ENCODE measurements around the gene LRRC37A2. TPM values are rescaled to one million over a fixed set of nuclear protein-coding genes. Genes with fewer than 3 reads are reported as not detected.
"Not testable (repeated sequence)": the region's sequence is repeated elsewhere in the genome, so short reads cannot be mapped to it uniquely, and the experiment has no call there.

The LRRC37A2 gene
- polyA plus RNA-seq, 3 donors: 1.8 to 3.0 (median 1.9) TPM

DNA sequence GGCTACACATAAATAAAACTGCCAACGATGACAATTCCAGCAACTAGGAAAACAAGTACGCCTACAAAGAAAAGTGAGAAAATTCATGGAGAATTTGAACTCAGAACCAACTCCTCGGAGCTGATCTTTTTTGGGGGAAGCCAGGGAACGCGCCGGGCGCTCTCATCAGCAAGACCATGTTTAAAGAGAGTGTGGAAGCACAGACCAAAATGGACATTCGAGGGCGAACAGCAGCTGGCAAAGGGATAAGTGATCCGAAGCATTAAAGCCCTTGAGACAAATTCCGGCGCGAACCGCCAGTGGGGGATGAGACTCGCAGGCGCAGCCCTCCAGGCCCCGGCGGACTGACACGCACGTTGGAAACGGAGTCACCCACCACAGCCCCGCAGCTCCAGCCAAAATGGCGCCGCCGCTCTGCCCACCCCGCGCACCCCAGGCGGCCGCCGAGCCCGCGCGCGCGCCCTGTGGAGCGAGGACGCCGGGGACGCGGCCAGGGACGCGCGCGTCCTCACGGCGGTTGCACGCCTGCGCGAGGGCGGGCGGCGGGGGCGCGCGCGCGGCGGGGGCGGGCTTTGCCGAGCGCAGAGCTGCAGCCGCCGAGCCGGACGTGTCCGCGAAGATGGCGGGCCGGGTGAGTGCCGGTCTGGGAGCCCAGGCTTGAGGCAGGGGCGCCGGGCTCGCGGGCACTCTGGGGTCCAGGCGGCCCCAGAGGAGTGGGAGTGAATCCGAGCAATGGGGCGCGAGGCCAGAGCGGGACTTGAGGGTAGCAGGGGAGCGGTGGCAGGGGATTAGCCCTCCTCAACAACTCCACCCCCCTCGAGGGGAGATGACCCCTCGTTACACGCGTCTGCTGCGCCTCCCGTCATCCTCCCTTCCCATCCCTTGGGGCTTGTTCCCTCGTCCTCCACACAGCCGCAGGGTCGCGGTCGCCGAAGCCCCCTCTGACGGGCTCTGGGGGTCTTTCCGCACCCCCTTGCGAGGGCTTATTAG is 78.2 kb downstream of the LRRC37A2 start, which contains the start of gene NSF:
NSF (plus strand) TSS at position 513 of the 990 bp plus-strand sequence; CDS start at position 620, 107 bp downstream.
- not testable (repeated sequence) for H3K27ac ChIP-seq (ENCODE audit: low read depth, low read length)
- no CpG with 5 or more reads among the region's 95 CpGs for WGBS, 3 donors

DNA sequence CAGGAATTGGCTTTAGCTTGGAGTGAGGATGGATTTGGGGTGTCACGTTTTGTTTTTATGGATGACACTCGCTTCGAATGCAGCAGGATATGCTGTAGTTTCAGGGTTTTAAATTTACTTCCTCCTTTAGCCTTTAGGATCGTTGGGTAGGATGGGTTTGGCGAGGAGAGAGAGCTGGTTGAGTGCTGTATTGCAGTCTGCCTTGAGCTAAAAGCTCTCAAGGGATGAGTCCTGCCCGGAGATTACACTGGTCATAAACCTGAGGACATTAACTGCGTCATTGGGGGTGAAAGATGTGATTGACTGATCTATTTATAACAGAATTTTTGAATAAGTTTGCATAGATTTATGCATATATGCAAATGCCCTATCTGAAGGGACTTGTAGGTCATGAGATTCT is 79.1 kb downstream of the LRRC37A2 start:
- not testable (repeated sequence) for H3K27ac ChIP-seq (ENCODE audit: low read depth, low read length)
- WGBS, 3 donors: no CpG with 5 or more reads among the region's 7 CpGs

DNA sequence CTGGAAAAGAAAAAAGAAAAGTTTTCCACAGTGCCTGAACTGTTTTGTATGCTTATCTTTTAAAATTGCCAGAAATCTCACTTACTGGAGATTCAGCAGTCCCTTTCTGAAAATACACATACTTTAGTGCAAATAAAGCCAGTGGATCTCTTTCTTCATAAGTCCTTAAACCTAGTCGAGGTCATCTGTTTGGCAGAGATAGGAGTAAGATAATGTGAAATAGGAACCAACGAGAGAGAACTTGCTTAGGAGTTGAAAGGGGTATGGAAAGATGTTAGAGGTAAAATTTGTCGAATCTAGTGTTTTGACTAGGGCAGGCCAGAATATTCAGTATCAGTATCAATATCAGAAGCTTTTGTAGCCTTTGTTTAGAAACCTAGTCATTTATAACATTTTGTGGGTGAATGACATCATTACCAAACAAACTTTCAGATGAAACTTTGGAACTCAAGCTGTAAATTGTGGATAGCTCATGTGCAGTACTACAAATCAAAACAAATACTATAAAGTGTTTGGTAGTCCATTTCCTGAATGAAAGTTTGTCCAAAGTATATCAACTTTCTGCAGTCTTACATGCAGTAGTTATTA is 86.2 kb downstream of the LRRC37A2 start:
- H3K27ac ChIP-seq (ENCODE audit: low read depth, low read length): not testable (repeated sequence)

DNA sequence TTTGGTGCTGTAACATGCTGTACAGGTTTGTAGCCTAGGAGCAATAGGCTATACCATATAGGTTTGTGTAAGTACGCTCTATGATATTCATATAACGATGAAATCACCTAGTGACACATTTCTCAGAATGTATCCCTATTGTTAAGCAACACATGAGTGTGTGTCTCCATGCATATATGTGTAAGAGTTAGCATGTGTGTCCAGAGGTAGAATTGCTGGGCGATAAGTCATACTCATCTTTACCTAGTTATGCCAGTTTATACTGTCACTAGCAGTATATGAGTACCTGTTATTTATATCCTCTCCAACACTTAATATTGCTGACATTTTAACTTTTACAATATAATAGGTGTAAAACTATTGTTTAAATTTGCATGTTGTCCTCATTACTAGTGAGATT is 88.5 kb downstream of the LRRC37A2 start:
- no CpG with 5 or more reads among the region's 3 CpGs for WGBS, 3 donors
- not testable (repeated sequence) for H3K27ac ChIP-seq (ENCODE audit: low read depth, low read length)

More for the DNA sequence above, 86.2 kb downstream of the LRRC37A2 start:
- 36 to 52% (median 45%) methylated on average over 2 of the region's 3 CpGs for WGBS, 3 donors

DNA sequence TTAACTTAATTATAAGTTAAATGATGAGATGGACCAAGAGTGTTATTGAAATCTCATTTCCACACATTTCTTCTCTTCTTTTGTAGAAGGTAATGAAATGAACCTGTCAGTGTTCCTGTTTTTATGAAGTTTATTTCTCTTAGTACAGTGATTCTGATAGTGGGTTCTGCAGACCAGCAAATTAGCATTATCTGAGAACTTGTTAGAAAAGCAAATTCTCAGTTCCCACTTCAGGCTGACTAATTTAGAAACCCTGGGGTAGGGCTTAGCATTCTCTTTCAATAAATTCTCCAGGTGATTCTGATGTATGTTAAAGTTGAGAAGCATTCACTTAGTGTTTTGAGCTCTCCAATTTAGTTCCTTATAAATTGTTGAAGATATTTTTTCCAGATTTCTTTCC is 90.9 kb downstream of the LRRC37A2 start:
- not testable (repeated sequence) for H3K27ac ChIP-seq (ENCODE audit: low read depth, low read length)

Other genes with a start within 250 kb of the LRRC37A2 start
- under 1 TPM; 0.30 to 0.90 (median 0.51) TPM for gene LRRC37A, start 217.3 kb upstream of the LRRC37A2 start, polyA plus RNA-seq
- 10 to 100 TPM in 1 of 3 donors, 1 to 10 TPM in 2; 3.9 to 13.5 (median 5.0) TPM for gene ARL17B, start 150.7 kb upstream of the LRRC37A2 start, polyA plus RNA-seq
- 1 to 10 TPM; 2.0 to 2.7 (median 2.3) TPM for gene ARL17A, start 67.2 kb downstream of the LRRC37A2 start, polyA plus RNA-seq
- gene NSF, start 78.2 kb downstream of the LRRC37A2 start, polyA plus RNA-seq: 10 to 100 TPM; 13.5 to 14.7 (median 14.5) TPM